DMS79 treated with DMSO at 0.1 percent for 48 hours (cell line): ENCODE data around the gene KIF17.

Source experiments
- DNase-seq: peaks from one replicate; lab custom pipeline; 2025; lab: John Stamatoyannopoulos, UW

KIF17 gene

DNA sequence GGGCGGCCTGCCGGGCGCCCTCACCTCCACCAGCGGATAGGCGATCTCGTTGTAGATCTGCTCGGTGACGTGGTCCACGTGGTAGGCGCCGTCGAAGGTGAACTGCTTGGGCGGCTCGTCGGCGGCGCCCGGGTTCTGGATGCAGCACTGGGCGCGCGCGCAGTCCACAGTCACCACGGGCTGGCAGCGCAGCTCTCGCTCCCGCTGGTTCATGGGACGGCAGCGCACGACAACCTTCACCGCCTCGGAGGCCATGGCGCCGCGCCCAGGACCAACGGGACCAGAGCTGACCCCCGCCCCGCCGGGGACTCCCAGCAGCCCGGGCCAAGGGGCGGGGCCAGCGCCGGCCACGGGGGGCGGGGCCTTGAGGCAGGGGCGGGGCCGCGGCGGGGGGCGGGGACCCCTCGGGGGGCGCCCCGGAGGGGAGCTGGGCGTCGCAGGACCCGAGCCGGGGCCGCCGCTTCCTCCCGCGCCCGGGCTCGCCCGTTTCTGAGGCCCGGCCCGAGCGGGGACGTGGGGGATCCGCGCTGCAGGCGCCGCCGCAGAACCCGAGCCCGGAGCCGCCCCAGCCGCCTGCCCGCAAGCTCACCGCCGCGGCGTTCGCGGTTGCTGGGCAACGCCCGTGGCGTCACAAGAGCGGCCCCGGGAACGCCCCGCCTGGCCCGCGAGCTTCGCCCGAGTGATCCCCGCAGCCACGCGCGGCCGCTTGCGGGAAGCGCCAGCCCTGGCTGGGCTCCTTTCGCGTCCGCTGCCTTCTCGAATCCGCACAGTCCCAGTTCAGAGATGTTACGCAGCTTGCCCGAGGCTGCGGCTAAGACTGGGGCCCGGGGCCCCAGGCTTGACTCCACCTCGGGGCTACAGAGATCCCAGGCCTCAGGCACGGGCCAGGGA lies at the start of gene KIF17:
Gene KIF17 (minus strand): TSS at position 556 of the 891 bp plus-strand sequence. CDS start 301 bp downstream, at position 255.
- DNase-seq: peak; percentile 20

DNA sequence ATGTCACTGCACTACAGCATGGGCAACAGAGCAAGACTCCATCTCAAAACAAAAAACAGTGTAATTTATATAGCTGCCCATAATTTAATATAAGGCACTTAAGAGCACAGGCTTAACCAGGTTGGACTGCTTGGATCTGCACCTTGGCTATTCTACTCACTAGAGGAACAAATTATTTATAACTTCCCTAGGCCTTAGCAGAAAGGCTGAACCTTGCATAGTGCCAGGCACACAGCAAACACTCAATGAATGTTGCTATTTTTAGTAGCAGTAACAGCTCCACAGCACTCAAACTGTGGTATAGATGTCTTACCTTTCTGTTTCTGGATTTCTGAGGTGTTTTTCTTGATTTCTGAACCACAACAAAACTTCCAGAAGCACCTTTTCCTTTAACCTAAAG lies 49.5 kb upstream of the KIF17 start:
- DNase-seq: no peak

DNA sequence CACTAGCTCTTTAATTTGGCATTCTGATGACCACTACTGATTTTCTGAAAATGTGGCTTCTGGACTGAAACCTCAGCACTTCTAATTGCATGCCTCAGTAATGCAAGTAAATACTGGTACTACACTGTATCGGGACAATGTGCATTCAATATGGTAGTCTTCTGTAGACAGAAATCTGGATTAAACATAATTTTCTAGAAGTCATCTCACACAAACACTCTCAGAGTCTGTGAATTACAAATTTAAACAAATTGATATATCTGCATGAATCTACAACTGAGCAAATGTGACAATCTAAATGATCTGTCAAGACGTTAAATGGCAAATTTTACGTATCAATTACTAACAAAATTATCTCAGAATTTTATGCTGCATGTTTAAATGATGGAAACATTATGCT lies 45.6 kb upstream of the KIF17 start:
- DNase-seq: no peak

DNA sequence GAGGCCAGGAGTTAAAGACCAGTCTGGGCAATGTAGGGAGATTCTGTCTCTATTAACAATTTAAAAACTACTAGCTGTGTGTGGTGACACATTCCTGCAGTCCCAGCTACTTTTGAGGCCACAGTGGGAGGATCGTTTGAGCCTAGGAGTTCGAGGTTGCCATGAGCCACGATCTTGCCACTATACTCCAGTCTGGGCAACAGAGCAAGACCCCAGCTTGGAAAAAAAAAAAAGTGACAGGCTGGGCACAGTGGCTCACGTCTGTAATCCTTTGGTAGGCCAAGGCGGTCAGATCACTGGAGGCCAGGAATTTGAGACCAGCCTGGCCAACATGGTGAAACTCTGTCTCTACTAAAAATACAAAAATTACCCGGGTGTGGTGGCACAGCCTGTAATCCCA lies 42.5 kb upstream of the KIF17 start:
- DNase-seq: no peak

DNA sequence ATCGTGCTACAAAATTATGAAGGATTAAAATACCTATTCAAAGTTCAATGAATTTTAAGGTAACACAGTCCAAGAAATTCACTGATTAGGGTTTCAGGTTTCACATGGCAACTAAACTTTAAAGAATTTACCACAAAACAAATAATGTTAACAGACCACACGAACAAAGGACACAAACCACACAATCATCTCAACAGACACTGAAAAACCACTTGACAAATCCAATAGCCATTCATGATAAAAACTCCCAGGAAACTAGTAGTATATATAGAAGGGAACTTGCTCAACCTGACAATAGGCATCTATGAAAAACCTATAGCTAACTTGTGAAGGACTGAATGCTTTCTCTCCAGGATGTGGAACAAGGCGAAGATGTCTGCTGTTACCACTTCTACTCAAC lies 35.8 kb upstream of the KIF17 start:
- peak; percentile 9 for DNase-seq

DNA sequence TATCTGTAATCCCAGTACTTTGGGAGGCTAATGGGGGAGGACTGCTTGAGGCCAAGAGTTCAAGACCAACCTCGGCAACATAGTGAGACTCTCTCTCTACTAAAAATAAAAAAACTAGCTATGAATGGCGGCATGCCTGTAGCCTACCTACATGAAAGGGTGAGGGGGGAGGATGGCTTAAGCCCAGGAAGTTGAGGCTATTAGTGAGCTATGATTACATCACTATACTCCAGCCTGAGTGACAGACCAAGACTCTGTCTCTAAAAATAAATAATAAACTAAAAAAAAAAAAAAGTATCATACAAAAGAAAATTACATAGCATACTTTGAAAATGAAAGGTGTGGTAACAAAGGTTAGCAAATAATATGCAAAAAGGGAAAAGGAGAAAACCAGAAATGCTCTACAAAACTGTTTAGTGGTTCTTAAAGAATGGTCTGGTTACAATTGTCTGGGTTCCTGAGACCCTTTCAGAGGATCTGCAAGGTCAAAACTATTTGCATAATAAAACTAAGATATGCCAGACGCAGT lies 33.7 kb upstream of the KIF17 start:
- no peak for DNase-seq

DNA sequence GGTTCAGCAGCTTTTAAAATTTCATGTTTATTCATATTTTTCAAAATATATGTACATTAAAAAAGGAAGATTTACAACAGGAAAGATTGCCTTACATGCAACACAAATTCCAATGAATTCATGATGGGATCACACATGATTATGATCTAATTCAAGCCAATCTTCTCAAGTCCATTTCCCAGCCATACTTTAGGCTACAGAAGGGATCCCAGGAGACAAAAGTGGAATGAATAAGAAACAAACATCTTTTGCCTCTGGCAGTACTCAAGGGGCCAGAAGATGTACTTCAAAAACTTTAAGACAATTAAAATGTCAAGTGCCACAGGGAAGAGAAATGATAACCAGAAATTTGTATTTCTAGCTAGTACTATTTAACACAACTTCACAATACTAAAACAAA lies 24.9 kb upstream of the KIF17 start:
- no peak for DNase-seq

DNA sequence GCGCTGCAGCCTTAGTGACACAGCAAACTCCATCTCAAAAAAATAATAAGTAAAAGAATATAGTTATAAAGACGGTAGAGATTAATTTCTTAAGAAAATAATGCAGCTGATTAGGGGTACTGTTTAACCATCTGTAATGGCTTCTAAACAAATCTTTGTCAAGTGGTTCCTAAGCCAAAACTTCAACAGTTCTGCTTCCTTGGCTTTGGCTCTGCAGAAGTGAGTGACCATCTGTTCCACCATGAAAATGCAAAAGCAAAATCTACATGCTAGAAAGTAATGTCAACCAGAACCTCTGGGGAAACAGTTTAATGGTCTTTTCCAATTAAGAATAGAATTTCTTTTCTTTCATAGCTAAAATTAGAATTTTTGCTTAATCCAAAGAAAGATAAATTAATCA lies 23.0 kb upstream of the KIF17 start:
- no peak for DNase-seq

DNA sequence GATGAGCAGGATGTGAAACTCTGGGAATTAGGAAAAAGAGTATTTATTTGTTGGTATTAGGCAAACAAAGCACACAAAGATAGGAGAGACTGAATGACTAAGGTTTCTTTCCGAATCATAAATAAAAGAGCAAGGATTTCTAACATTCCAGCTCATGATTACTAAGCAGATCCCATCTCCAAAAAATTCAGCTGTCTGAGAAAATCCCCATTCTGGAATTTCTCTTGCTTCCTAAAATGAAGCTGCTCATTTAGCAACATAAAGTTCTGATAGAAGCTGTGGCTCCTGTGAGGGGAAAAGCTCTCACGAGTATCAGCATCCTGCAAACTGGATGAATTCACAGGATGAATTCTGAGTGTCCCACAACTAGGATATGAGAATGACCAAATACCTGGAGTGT lies 21.4 kb upstream of the KIF17 start:
- DNase-seq: no peak

DNA sequence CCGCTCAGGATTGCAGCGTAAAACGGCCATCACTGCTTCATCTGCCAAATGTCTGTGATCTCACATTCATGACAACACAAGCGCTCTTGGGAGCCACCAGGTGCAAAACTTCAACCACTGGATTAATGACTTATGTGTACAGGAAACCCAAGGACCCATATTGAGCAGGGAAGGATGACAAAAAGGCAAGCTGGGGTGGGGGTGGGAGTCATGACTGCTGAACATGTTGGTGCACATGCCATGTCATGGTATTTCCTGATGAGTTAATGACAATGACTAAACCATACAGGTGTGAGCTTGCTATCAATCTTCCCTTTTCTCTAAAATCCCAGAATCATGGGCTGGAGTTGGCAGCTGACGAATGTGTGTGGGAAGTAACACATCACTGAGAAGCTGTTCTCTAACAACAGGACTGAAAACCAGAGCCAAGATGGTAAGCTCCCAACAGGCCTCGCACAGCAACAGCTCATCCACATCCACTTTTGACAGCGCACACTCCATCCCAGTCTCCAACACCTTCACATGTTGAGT lies 17.8 kb upstream of the KIF17 start:
- DNase-seq: no peak

DNA sequence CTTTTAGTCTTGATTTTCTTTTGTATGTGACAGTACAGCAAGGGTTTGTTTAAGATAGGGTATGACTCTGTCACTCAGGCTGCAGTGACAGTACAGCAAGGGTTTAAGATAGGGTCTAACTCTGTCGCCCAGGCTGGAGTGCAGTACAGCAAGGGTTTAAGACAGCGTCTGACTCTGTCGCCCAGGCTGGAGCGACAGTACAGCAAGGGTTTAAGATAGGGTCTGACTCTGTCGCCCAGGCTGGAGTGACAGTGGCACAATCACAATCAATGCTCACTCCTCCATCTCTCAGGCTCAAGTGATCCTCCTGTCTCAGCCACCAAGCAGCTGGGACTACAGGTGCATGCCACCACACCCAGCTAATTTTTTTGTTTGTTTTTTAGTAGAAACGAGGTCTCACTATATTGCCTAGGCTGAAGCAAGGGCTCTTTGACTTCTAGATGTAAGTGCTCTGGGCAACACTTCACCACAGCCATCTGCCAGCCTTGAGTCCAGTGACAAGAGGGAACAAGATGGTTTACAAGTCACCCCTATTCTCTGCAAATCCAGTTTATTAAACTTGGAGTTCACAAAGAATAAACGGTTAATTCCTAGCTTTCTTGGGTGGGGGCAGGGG lies 15.7 kb upstream of the KIF17 start:
- peak; percentile 41 for DNase-seq

DNA sequence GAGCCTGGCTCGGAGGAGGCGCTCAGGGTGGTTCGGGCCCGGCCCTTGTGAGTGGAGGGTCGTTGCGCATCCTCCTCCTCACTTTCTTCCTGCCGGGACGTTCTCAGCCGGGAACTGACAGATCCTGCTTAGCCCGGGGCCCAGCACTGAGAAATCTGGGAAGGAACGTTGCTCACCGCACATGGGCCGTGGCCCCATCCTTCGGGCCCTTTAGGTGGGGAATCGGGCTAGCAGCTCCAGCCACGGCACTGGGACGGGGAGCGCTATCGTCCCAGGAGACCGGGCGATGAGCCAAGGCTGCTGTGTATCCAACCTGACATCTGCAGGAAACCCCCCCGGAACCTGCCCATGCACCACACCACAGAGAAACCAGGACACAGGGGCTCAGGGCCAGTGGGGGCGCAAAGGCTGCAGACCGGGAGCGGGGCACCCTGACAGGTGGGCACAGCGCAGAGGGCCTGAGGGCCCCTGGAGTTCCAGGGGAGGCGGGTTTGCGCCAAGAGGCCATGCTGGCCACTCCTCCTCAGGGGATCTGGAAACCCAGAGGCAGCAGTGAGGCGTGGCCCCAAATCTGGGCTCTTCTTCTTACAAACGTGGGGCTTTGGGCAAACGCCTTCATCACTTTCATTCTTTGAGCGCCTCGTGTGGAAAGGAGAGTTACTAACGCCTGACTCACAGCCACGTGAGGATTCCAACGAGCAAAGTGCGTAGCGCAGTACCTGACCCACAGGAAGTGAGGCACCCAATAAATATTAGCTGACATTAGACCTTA lies 15.0 kb upstream of the KIF17 start, which contains the start of gene SH2D5:
Gene SH2D5 (minus strand): TSS at position 116 of the 772 bp plus-strand sequence. CDS start 4,659 bp downstream, outside the sequence.
- peak; percentile 65 for DNase-seq

DNA sequence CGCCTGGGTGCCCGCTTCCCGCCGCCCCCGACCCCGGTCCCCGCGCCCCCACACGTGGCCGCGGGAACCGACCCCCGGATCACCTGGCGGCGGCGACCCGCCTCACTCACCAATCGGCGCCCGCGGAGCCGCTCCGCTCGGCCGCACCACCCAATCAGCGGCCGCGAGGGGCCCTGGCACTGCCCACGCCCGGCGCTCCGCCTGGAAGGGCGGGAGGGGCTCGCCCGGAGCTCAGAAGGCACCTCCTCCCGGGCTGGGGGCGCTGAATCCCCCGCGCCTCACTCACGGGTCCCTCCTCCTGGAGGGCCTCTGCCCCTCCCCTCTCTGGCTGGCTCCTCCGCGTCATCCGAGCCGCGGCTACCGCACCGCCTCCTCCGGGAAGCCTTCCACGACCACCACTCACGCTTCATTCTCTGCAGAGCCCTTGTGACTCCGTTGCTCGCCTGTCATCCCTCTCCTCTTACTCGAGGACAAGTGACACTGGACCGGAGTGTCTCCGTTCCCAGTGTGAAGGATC lies 14.3 kb upstream of the KIF17 start:
- DNase-seq: peak; percentile 49

DNA sequence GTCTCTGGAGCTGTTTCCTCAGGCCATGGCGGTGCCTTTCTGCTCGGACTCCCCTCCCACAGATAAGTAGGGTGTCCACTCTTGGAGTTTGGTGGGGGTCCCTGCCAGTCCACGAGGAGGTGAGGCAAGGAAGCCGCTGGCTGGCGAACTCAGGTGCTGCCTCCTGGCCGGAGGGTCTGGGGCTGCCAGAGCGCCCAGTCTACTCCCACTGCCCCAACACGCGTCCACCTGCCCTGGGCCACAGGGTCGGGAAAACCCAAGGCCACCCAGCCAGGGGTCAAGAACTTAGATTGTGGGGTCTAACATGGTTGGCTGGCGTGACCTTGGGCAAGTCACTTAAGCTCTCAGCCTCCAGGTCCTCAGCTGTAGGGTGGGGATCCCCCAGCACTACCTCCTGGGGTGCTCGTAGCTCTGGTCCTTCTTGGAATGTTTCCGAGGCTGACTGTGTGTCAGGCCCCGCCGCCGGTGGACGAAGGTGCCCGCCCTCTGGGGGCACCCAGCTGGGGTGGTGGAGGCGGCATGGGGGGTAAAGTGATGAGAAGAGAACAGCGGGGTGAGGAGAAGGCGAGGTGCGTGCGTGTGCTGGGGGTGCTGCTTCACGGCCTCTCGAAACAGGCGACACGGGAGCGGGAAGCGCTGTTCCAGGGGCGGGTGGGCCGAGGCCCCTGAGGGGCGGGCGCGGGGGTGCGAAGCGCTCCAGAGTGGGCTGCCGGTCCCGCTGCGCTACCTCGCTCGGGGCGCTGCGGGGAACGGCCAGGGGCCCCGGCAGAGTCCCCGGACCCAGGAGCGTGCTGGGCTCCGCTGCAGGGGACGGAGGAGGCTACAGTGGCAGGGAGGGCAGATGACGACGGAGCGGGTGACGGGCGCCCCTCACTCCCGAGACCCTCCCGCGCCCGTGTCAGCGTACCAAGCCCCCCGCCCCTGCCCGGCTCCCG lies 13.5 kb upstream of the KIF17 start:
- DNase-seq: no peak

DNA sequence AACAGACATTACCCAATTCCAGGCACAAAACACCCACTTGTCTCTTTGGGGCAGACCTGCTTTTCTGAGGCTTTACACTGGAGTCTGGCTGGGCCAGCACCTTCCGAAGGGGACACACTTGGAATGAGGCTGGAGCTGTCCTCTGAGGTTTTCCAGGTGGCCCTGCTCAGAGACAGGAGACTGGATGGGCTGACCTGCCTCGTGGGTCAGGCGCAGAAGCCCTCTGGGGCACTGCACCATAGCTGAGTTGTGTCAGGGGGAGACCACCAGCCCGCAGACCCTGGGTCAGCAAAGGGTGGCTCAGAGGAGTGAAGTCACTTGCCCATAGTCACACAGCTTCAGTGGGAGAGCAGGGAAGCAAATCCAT lies 12.9 kb upstream of the KIF17 start:
- no peak for DNase-seq

DNA sequence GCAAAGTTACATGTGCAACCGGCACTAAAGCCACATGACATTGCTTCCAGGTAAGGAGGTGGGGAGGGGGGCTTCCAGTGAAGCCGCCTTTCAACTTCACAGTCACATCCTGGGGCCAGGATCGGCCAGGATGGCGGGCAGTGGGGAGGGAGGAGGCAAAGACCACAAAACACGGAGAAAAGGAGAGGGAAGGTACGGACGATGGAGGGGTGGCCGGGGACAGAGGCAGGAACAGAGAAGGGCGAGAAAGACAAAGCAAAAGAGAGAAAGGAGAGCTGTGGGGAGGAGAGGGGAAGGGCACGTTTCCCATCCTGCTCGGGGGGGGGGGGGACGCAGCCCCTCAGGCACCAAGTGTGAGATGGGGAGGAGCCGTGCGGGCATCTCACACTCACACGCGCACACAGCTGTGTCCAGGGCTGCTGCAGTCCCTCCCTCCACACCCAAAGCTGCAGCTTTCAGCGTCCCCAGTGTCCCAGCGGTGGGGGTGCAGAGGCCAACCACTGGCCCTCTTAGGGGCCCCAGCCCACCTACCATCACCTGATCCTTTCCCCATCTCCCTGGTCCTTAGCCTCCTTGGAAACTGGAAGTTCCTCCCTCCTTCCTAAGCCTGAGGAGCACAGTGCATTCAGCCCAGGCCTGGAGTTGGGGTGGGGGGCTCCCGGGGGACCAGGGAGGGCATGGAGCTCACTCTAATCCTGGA lies 12.3 kb upstream of the KIF17 start:
- DNase-seq: no peak

DNA sequence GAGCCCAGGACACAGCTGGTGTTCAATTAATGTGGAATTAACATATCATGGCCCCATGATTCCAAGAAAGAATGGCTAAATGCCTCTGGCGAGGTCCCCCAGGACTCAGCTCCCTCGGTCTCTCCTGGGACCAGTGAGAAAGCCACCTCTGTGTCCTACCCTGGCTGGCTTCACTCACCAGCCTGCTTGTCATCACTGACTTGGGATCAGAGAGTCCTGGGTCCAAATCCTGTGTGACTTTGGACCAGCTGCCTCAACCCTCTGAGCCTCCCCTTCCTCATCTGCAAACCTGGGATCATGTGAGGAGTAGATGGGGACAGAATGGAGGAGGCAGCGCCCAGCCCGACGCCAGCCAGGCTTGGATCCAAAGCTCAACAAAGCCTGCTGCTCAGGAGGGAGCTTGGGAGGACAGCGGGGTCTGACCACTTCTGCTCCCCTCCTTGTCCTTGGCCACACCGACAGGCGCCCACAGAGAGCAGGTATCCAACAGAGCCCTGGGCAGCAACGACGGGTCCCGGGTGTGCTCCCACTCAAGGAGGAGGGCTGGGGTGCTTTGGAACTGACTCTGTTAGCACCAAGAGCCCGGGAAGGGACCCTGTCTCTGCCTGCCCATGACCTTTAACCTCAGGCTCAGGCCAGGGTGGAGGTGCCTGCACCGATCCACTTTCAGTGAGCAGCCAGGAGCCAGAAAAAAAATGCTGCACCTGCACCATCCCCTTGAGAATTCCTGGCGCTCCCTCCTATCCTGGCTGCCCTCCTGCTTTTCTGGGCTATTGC lies 11.5 kb upstream of the KIF17 start:
- no peak for DNase-seq

DNA sequence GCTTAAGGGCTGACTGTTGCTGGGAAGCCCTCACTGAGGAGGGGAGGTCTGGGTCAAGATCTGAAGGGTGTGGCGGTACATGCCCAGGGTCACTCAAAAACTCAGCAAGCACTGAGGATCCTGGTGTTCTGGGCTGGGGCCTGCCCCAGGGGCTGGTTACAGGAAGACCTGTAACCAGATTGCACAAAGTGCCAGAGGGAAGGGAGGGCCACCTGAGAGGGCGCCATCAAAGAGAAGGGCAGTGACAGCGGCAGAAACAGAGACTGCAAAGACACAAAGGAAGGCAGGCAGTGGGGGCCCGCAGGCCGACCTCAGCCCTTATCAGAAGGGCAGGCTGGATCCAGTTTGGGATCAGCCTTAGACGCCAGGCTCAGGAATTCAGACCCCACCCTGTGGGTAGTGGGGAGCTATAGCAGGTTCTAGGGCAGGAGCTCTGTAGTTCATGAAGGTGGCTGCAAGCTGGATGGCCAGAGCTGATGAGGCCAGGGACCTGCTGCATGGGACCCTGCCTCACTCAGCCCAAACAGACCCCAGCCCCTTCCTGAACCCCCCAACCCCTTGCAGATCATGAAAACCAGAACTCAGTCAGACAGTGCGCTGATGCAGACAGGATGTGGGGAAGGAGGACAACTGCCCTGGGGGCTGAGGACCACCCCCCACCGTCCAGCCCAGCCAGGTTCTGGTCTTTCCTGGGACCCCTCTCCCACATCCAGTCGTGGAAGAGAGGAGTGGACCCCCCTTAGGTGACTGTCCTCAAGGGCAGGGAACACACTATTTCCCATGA lies 10.8 kb upstream of the KIF17 start:
- DNase-seq: no peak
